Fibroblast of mammary gland (primary cell): ENCODE measurements around the gene CSNK1D.

ENCODE experiments used
- DNase-seq: peaks from one replicate; pipeline ENCODE4 v3.0.0-alpha.2; 2010; ENCODE audit warnings: low read depth
- H3K4me3 ChIP-seq: 2 replicates; pipeline ENCODE4 v1.5.1; 2011; ENCODE audit warnings: low read depth, mild to moderate bottlenecking, low read length, moderate library complexity; ENCODE audit not compliant: control insufficient read depth
- TF ChIP-seq, protein P1 (sequence below): conservative IDR thresholded peaks from 2 replicates; pipeline ENCODE4 v1.5.1; 2011; ENCODE audit warnings: low read depth, low read length, inconsistent platforms; ENCODE audit not compliant: control insufficient read depth, insufficient read depth

CSNK1D gene

DNA sequence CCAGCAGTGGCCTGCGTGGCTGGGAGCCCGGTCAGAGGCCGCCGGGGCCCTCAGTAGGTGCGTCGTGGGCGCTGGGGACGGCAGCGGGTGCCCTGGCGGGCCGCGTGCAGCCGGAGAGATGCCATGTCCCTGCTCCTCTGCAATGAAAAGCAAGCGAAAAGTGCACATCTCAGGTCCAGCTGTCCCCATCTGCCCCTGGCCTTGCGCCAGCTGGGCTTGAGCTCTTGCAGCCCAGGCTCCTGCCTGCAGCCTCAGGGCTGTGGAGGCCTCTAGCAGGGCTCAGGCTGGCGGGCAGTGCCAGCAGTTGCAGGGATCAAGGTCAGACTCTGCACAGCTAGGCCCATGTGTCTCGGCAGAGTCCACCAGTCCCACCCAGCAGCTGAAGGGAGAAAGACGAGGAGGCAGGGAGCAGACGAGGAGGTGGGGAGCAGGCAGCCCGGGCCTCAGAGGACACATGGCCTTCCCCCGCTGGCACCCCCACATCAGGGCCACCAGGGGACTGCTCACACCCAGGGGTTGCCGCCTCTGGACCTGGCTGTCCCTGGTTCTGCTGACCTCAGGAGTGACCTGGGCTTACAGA, 33.5 kb downstream of the CSNK1D start:
- TF ChIP-seq, protein P1, sequence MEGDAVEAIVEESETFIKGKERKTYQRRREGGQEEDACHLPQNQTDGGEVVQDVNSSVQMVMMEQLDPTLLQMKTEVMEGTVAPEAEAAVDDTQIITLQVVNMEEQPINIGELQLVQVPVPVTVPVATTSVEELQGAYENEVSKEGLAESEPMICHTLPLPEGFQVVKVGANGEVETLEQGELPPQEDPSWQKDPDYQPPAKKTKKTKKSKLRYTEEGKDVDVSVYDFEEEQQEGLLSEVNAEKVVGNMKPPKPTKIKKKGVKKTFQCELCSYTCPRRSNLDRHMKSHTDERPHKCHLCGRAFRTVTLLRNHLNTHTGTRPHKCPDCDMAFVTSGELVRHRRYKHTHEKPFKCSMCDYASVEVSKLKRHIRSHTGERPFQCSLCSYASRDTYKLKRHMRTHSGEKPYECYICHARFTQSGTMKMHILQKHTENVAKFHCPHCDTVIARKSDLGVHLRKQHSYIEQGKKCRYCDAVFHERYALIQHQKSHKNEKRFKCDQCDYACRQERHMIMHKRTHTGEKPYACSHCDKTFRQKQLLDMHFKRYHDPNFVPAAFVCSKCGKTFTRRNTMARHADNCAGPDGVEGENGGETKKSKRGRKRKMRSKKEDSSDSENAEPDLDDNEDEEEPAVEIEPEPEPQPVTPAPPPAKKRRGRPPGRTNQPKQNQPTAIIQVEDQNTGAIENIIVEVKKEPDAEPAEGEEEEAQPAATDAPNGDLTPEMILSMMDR, result no peak
- H3K4me3 ChIP-seq, result no peak overlapping the region
- no peak for DNase-seq

- no peak for DNase-seq
- TF ChIP-seq, protein P1, result no peak
These were observed 34.0 kb downstream of the CSNK1D start for GRCh38 chr17:82239401-82239925.

DNA sequence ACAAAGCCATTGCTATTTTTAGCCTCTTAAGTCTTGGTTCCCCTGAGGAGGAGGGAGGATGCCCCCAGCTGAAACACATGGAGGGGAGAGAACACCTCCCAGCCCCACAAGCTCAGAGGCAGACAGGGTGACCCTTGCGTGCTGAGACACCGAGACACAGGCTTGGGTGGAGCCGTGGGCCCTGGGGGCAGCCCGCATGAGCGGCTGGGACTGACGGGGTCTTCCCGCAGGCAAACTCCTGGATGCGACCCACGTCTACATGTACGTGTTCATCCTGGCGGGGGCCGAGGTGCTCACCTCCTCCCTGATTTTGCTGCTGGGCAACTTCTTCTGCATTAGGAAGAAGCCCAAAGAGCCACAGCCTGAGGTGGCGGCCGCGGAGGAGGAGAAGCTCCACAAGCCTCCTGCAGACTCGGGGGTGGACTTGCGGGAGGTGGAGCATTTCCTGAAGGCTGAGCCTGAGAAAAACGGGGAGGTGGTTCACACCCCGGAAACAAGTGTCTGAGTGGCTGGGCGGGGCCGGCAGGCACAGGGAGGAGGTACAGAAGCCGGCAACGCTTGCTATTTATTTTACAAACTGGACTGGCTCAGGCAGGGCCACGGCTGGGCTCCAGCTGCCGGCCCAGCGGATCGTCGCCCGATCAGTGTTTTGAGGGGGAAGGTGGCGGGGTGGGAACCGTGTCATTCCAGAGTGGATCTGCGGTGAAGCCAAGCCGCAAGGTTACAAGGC, 34.9 kb downstream of the CSNK1D start:
- peak; percentile 80 for DNase-seq
- TF ChIP-seq, protein P1, result no peak
- no peak overlapping the region for H3K4me3 ChIP-seq

More at GRCh38 chr17:82239401-82239925, 34.0 kb downstream of the CSNK1D start:
- H3K4me3 ChIP-seq, result no peak overlapping the region

- no peak overlapping the region for H3K4me3 ChIP-seq
- TF ChIP-seq, protein P1, result no peak
- DNase-seq, result no peak
These were observed 35.6 kb downstream of the CSNK1D start for GRCh38 chr17:82237746-82238471.

DNA sequence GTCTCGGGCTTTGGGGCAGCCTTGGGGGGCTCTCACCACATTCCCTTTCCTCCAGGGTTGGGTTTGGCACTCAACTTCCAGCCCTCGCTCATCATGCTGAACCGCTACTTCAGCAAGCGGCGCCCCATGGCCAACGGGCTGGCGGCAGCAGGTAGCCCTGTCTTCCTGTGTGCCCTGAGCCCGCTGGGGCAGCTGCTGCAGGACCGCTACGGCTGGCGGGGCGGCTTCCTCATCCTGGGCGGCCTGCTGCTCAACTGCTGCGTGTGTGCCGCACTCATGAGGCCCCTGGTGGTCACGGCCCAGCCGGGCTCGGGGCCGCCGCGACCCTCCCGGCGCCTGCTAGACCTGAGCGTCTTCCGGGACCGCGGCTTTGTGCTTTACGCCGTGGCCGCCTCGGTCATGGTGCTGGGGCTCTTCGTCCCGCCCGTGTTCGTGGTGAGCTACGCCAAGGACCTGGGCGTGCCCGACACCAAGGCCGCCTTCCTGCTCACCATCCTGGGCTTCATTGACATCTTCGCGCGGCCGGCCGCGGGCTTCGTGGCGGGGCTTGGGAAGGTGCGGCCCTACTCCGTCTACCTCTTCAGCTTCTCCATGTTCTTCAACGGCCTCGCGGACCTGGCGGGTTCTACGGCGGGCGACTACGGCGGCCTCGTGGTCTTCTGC, 36.3 kb downstream of the CSNK1D start:
- DNase-seq, result no peak
- TF ChIP-seq, protein P1, result no peak
- no peak overlapping the region for H3K4me3 ChIP-seq
